Activated gamma-delta T cell treated with anti-CD3 and anti-CD28 coated beads, Interleukin-2, amount 50 U/mL, for 16 hours (primary cell): ENCODE results near the gene NDUFS4.
"Not testable (repeated sequence)": the region's sequence is repeated elsewhere in the genome, so short reads cannot be mapped to it uniquely, and the experiment has no call there.

Experiments
- DNase-seq: peaks from one replicate; pipeline ENCODE4 v3.0.0-alpha.2; 2020; ENCODE audit warnings: low read depth

The NDUFS4 gene

DNA sequence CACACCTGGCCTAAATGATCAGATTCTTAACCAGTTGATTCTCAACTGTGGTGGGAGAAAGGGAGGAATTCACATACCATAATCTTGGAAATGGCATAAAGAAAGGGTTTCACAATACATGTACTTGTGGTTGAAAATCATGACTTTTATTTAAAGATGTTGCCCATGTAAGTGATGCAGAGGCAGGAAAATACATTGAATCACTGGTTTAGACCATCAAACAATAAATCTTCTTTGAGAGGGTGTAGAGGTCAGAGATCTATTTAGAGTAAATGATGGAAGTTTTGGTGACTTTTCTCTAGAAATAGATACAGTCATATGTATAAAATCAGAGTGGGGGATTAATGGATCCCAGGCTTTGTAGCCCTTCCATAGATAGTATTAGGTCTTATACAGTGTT, 15.4 kb downstream of the NDUFS4 start:
- no peak for DNase-seq

DNA sequence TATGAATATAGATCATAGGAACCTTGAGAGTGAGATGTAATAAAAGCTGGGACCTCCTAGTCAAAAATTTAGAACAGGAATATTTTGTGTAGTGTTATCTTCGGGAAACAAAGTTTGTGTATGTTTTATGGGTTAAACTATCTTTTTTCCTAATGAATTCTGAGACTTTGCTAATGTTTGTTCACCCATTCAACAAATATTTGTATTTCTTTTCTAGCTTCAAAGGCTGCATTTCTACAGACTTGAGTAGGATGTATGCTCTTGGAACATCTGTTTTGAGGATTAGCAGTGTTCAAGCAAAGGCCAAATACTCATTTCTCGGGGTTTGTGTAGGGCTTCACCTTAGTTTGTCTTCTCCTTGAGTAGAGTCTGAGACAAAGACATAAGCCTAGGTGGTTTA, 16.2 kb downstream of the NDUFS4 start:
- no peak for DNase-seq

DNA sequence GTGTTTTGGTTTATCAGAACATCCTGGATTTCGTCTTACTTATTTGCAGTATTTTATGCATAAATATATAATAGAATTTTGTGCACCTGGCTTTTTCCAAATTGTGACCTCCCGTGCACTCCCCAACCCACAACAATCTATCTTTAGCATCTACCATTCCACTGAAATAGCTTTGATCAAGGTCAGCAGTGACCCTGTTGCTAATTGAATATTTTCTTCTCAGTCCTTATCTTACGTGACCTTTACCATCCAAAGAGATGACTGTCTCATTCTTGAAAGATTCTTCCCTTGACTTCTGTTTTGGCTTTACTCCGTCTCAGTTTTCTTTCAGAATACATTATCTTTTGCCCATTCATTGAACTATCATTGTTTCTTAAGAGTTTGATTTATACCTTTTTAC, 18.4 kb downstream of the NDUFS4 start:
- DNase-seq = no peak

DNA sequence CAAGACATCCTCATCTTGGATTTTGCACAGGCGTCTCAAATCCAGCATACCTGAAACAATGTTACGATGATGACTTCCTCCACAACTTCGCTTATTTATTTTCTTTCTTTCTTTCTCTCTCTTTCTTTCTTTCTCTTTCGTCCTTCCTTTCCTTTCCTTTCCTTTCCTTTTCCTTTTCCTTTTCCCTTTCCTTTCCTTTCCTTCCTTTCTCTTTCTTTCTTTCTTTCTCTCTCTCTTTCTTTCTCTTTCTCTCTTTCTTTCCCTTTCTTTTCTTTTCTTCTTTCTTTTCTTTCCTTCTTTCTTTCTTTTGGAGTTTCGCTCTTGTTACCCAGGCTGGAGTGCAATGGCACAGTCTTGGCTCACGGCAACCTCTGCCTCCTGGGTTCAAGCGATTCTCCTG, 20.1 kb downstream of the NDUFS4 start:
- DNase-seq = no peak

DNA sequence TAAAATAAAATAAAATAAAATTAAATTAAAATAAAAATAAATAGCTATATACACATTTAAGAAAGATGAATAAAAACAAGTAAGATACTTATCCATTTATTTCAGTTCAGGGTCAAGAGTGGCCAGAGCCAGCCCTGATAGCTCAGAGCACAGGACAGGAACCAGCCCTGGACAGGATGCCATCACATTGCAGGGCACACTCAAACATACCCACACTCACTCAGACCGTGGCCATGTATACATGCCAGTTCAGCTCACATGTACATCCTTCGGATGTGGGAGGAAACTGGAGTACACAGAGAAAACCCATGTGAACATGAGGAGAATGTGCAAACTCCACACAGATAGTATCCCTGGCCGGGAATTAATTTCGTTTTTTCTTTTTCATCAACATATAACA, 21.8 kb downstream of the NDUFS4 start:
- DNase-seq = no peak

DNA sequence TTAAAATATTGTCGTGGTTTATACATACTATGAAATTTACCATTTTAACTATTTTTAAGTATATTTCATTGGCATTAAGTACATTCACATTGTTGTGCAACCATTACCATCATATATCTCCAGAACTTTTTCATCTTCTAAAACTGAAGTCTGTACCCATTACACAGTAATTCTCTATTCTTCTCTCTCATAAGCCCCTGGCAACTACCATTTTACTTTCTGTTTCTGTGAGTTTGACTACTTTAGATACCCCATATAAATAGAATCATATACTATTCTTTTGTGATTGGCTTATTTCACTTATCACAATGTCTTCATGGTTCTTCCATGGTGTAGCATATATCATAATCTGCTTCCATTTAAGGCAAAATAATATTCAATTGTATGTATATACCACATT, 30.3 kb downstream of the NDUFS4 start:
- DNase-seq = no peak

DNA sequence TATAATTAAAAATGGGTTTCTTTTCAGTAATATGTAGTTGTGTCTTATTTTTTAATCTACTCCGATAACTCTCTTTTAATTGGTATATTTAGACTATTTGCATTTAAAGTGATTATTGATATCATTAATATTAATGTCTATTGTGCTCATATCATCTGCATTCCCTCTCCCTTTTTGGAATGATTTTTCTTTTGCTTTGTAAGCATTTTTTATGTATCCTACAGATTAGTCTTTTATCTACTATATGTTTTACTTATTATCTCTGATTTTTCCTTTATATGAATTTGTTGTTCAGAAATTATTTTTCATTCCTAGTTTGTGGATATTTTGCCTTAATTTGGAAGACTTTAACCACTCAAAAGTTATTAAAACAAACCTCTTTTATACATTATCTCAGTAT, 34.0 kb downstream of the NDUFS4 start:
- DNase-seq = no peak

DNA sequence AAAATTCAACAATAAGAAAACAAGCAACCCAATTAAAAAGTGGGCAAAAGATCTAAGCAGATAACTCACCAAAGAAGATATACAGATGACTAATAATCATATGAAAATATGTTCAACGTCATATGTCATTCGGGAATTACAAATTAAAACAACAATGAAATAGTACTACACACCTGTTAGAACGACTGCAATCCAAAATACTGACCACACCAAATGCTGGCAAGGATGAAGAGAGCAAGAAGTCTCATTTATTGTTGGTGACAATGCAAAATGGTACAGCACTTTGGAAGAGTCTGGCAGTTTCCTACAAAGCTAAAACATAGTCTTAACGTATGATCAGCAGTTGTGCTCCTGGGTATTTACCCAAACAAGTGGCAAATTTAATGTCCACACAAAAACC, 37.5 kb downstream of the NDUFS4 start:
- DNase-seq = no peak

DNA sequence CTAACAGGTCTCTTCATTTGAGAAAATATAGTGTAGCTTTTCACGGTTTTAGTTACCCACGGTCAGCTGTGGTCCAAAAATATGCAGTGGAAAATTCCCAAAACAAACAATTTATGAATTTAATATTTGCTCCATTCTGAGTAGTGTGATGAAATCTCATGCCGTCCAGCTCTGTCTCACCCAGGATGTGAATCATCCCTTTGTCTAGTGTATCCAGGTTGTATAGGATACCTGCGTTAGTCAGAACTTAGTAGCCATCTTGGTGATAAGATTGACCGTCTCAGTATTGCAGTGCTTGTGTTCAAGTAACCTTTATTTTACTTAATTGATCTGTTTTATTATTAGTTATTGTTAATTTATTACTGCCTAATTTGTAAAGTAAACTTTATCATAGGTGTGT, 41.1 kb downstream of the NDUFS4 start:
- DNase-seq = no peak

DNA sequence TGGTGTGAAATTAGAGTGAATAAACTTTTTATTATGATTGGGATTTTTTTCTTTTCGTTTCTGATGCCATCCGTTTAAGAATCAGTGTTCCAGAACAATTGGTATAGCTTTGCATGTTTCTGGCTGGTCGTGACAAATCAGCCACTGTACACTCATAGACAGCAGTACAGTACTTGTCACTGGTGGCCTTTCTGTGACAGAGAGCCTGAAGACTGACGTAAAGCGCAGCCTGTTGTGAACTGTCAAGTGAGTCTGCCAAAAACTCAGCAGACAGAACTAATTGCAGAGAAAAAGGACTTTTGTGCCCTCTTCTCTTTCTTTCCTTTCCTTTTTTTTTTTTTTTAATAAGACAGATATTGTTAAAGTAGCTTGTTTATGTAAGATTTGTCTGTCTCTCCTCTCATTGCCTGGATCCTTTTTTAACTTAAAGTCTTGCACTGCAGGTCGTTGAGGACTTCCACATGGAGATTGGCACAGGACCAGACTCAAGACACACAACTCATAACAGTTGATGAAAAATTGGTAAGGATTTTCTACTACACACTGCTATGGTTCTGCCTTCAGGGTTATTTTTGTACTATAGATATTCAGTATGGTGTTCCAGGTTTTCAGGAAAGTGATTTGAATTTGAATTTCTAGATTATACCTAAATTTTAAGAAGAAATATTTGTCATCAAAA, 42.7 kb downstream of the NDUFS4 start:
- DNase-seq = no peak

DNA sequence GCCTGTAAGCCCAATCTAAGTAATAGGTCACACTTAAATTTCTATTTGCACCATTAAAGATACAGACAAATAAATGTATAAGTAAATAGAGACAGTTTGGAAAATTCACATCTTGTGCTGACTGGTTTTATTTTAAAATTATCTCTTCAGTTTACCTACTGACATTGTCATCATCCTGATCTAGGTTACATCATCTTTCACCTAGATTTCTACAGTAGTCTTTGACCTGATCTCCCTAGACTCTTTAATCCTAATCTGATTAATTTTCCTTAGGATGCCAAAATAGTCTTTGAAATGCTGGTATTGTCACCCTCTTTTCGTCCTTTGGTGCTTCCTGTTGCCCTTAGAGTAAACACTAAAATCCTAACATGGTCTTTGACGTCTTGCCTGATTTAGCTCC, 43.9 kb downstream of the NDUFS4 start:
- DNase-seq = no peak

DNA sequence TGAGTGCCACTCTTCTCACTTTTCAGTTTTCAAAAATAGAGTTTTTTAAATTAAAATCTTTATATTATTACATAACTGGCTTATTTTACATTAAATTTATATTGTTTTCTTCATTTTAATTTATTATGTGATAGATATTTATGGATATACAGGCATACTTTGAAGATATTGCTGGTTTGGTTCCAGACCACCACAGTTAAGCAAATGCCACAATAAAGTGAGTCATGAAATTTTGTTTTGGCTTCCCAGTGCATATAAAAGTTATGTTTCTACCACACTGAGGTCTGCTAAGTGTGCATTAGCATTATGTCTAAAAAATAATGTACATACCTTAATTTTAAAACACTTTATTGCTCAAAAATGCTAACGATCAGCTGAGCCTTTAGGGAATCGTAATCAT, 47.4 kb downstream of the NDUFS4 start:
- no peak for DNase-seq

DNA sequence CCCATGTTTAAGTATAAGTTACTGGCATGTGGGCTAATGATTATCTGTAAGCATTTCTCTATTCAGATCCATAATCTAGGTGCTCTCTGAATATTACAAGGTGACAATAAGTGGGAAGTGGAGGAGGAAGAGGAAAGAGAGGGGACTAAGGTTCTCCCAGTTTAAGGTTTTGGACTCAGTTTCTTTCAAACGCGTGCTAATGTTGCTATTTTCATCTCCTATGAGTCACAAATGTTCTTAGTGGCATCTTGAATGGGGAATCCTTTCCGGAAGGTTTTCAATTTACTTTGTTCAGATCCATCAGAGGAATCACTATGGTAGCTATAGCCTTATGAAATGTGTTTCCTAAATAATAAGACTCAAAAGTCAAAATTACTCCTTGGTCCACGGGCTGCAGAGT, 48.5 kb downstream of the NDUFS4 start:
- not testable (repeated sequence) for DNase-seq

DNA sequence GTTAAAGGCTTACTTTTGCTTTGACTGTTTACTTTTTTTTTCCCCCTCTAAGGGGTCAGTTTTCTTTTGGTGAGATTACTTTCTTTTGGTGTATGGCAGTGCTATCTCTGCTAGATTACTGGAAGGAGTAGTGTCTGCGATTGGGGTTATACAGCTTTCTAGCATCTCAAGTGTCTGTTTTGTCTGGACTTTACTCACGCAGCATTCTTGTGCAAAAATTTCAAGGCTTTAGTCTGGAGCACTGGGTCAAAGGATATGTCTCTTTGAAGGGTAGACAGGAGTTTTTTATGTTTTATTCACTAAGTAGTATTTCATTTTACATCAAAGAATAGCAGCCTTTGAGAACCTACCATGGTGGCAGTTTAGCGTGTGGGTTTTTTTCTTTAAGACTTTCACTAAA, 52.6 kb downstream of the NDUFS4 start:
- no peak for DNase-seq

DNA sequence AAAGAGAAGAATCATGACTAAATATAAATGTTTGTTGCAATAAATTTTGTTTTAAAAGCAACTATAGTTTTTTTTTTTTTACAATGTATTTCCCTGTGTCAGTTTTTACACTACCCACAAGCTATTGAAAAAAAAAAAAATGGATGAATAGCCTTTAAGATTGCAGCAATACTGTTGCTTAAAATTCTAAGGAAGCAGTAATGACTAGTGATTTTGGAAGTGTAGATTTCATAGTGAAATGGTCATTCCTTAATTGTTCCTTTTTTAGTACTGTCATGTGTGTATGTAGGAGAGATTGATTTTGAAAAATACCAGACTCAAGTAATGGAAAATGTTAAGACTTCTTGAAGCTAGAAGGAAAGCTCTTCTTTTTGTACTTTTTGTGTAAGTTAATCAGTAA, 53.1 kb downstream of the NDUFS4 start:
- DNase-seq = no peak

DNA sequence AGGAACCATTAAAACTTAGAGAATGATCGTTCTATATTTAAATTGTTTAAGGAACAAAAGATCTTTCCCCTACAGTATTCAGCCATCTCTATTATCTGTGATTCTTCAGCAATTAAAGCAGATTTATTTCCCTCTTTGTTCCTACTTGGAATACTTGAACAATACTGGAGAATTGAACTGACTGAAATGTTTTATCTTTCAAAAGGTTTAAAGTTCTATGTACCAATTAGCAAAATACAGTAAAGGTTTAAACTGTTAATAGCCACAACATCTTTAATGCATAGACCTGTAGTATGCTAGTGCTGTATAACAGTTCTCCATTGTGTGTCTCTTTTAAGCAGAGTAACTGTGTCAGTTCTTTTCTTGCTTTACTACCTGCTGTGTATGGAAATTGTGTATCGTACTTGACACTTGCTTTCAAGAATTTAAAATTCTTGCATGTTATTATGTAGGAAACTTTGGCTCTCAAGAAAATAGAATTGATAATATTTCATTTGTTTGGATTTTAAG, 54.0 kb downstream of the NDUFS4 start:
- no peak for DNase-seq

DNA sequence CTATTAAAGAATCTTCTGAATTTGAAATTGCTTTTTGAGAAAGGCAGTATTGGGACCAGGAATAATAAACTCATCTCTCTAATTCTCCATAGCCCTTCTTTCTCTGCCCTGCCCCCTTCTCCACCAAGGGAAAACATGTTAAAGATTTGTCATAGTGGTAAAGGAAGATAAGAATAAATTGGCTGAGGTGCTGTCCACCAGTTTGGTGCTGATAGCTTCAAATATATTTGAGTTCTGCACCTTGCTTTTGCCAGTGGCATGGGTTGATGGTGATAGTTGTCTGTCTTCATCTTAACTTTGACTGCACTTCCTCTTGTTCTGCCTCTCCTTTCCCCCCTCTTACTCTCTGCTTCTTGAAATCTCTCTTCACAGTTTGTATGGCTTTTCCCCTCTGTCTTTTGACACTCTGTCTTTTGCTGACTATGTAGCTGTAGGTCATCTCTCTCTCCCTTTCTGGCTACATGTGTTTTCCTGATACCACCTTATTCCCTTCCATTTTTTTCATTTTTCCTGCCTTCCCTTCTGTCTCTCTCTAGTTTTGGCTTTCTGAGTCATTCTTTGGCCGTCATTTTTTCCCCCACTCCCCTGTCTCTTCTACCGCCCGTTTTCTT, 56.6 kb downstream of the NDUFS4 start:
- DNase-seq = no peak

DNA sequence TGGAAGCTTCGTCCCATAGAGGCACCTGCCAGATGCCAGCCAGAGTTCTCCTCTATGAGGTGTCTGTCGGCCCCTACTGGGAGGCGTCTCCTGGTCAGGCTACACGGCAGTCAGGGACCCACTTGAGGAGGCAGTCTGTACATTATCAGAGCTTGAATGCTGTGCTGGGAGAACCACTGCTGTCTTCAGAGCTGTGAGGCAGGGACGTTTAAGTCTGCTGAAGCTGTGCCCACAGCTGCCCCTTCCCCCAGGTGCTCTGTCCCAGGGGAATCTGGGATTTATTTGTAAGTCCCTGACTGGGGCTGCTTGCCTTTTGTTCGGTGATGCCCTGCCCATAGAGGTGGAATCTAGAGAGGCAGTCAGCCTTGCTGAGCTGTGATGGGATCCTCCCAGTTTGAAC, 70.8 kb downstream of the NDUFS4 start:
- no peak for DNase-seq

DNA sequence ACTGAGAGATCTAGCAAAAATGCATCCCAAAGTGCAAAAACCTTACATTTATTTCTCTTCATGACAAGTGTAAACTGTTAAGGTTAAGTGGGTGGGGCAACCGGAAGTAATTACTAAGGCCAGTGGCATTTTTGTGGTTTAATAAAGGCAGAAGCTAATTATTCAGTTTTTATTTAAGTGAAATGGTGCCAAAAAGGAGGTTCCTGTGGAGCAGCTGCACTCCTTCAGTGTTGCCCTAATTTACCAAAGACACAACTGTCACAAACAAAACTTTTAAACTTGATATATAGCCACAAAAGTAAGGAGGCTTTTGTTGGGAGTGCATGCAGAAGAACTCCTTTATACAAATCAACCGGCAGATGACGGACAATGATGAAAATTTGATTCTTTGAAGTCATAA, 81.6 kb downstream of the NDUFS4 start:
- no peak for DNase-seq

DNA sequence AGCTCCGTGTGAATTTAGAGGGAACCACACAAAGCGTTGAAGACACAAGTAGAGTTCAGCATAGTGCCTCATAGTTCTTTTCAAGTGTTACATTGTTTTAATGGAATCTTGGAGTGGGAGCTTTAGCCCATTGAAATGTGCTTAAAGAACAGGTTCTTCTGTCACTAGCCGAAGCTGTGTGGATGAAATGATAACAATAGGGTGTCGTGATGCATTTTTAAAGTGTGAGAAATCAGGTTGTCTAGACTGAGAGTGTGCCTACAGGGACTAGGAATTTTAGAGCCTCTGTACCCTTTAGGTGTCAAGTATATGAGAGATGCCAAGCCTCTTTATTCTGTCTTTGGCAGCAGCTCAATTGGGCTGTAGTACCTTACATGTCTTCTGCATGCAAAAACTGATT, 83.0 kb downstream of the NDUFS4 start:
- DNase-seq = no peak

DNA sequence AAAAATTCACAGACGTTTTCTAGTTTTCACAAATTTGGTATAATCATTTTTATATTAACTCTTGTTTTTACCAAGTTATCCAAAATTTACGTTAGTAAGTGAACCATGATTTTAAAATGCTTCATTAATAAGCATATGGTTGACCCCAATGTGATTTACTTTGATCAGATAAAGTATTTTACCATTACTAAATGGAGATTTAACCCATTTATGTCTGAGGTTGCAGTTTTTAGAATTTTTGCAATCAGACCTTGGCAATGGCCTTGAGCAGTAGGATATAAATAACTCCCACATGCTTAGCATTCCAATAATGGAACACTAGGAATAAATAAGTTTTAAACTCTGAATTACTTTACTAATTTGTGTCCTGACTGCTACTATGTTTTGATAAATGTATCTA, 84.6 kb downstream of the NDUFS4 start:
- no peak for DNase-seq

DNA sequence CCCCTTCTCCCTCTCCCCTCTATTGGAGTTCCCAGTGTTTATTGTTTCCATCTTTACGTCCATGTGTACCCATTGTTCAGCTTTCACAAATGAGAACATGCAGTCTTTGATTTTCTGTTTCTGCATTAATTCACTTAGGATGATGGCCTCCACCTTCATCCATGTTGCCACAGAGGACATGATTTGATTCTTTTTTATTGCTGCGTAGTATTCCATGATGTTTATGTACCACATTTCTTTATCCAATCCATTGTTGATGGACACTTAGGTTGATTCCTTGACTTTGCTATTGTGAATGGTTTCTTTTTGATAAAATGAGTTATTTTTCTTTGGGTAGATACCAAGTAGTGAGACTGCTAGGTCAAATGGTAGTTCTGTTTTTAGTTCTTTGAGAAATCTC, 88.9 kb downstream of the NDUFS4 start:
- DNase-seq = no peak

DNA sequence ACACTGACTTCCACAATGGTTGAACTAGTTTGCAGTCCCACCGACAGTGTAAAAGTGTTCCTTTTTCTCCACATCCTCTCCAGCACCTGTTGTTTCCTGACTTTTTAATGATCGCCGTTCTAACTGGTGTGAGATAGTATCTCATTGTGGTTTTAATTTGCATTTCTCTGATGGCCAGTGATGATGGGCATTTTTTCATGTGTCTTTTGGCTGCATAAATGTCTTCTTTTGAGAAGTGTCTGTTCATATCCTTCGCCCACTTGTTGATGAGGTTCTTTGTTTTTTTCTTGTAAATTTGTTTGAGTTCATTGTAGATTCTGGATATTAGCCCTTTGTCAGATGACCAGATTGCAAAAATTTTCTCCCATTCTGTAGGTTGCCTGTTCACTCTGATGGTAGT, 100.1 kb downstream of the NDUFS4 start:
- not testable (repeated sequence) for DNase-seq

DNA sequence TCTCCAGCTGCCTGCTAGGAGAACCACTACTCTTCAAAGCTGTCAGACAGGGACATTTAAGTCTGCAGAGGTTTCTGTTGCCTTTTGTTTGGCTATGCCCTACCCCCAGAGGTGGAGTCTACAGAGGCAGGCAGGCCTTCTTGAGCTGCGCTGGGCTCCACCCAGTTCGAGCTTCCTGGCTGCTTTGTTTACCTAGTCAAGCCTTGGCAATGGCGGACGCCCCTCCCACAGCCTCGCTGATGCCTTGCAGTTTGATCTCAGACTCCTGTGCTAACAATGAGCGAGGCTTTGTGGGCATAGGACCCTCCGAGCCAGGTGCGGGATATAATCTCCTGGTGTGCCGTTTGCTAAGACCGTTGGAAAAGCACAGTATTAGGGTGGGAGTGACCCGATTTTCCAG, 104.9 kb downstream of the NDUFS4 start:
- DNase-seq = not testable (repeated sequence)
